ENCODE results near the gene NCKAP5.

DNA sequence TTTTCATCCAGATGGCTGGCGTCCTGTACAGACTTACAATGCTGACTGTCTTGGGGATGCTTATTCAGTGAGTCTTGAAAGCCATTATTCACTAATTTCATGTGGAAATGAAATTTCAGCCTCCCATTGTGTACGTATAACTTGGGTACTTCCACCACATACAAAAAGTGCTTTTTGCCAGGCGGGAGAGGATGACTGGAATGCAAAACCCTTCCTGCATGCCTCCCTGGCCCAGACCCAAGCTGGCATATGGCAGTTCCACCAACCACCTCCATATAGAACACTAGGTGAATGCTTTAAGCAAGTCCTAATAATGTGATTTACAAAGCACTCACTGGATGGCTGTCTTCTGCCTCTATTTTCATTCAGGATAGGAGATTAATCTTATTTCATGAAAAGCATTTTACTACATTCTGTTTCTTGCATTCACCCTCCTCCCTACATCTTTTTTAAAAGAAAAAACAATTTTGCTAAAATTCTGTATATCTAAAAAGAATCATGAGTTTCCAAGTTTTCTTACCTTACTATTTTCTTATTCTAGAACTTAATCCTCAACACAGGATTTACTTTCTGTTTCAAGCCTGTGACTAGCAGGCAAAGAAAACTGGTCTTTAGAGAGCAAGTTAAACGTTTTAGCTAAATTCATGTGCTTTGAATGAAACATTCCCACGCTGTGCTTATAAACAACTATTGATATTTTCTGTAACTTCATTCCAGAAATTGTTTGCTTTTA is 327.6 kb downstream of the NCKAP5 start:
- TF ChIP-seq, protein P1, sequence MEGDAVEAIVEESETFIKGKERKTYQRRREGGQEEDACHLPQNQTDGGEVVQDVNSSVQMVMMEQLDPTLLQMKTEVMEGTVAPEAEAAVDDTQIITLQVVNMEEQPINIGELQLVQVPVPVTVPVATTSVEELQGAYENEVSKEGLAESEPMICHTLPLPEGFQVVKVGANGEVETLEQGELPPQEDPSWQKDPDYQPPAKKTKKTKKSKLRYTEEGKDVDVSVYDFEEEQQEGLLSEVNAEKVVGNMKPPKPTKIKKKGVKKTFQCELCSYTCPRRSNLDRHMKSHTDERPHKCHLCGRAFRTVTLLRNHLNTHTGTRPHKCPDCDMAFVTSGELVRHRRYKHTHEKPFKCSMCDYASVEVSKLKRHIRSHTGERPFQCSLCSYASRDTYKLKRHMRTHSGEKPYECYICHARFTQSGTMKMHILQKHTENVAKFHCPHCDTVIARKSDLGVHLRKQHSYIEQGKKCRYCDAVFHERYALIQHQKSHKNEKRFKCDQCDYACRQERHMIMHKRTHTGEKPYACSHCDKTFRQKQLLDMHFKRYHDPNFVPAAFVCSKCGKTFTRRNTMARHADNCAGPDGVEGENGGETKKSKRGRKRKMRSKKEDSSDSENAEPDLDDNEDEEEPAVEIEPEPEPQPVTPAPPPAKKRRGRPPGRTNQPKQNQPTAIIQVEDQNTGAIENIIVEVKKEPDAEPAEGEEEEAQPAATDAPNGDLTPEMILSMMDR (IDR thresholded peaks at IDR 0.05; ENCODE audit: poor library complexity), result no peak
- no peak for TF ChIP-seq EZH2 (IDR thresholded peaks at IDR 0.05; ENCODE audit: borderline replicate concordance)
- TF ChIP-seq EZH2phosphoT487 (IDR thresholded peaks at IDR 0.05; ENCODE audit: low read depth, severe bottlenecking, unreplicated experiment), result no peak
